Psoas muscle (tissue), 8 donors: ENCODE data around the gene ATP9B. TPM values are rescaled to one million over a fixed set of nuclear protein-coding genes. Genes with fewer than 3 reads are reported as not detected.

Experiments used
- ATAC-seq, 4 donors: fragments of 200-7000 bp; cut with Tn5 transposase; one replicate each; pipeline ENCODE4 v1.9.1; 2020; ENCODE audit warnings: moderate library complexity in 3 of 4, mild to moderate bottlenecking in 2 of 4
- DNase-seq, 2 donors: peaks; one replicate each; pipeline ENCODE4 v3.0.0-alpha.2; 2020
- H3K27ac ChIP-seq: fragments of 200-600 bp; one replicate; pipeline ENCODE4 v1.8.0; 2022
- H3K27me3 ChIP-seq, 3 donors: fragments of 200-600 bp in 1 of 3; one replicate each; pipeline versions ENCODE4 v1.6.1 to v1.8.0; 2013 to 2022; ENCODE audit warnings: low read length in 2 of 3, mild to moderate bottlenecking in 2 of 3, moderate library complexity in 1 of 3; ENCODE audit not compliant: insufficient read depth in 3 of 3
- H3K36me3 ChIP-seq, 2 donors: fragments of 200-600 bp in 1 of 2; one replicate each; pipeline versions ENCODE4 v1.6.1 to v1.8.0; 2013 to 2022; ENCODE audit warnings: low read depth in 1 of 2, mild to moderate bottlenecking in 1 of 2, moderate library complexity in 1 of 2; ENCODE audit not compliant: insufficient read depth in 1 of 2
- H3K4me1 ChIP-seq: fragments of 200-600 bp; one replicate; pipeline ENCODE4 v1.8.0; 2022
- H3K4me3 ChIP-seq: fragments of 200-600 bp; one replicate; pipeline ENCODE4 v1.8.0; 2022; ENCODE audit warnings: mild to moderate bottlenecking
- H3K9me3 ChIP-seq: fragments of 200-600 bp; one replicate; pipeline ENCODE4 v1.8.0; 2022
- CTCF ChIP-seq: fragments of 200-600 bp; IDR thresholded peaks from one replicate; pipeline ENCODE4 v1.8.0; 2022; ENCODE audit warnings: antibody characterized with exemption
- WGBS, 3 donors: extraction: QIAGEN DNeasy Blood & Tissue Kit; methylation state at CpG; one replicate each; pipeline versions ENCODE4 v1.1.6 to v1.1.7; 2013; 5-methylcytosine and 5-hydroxymethylcytosine counted together
- intact Hi-C, 2 donors: fragments of 100-400 bp; cut with DNase I; formaldehyde crosslinking; loops; one replicate each; pipeline versions ENCODE4 v1.11.0 to v1.14.2; 2022
- polyA plus RNA-seq, 3 donors: library from polyadenylated mRNA; stranded (reverse); fragments of 200-250 nt; gene quantifications; one replicate each; pipeline ENCODE4 v1.2.3, GENCODE V29; 2013
- total RNA-seq, 4 donors: library from RNA; stranded (reverse); fragmentation: NEBNext Ultra II Directional in 2 of 4; extraction: Animal tissue kit (Norgen Biotek cat#: 25700) in 2 of 4; gene quantifications; one replicate each; pipeline versions ENCODE4 v1.2.1 to v1.2.4, GENCODE V29; 2021 to 2023
- donor health status: healthy with polysubstance abuse.
- donor health status: DM: no; HTN: no; CAD: no; lungs with moderate emphysema.
- donor health status: Bipolar disorder and iron deficiency.
- donor health status: healthy.
- donor health status: DM: yes; HTN: yes; CAD: no.
- donor health status: DM: no; HTN: no; CAD: no.
- donor health status: DM: no; HTN: no; CAD: no.
- donor health status: DM: yes; HTN: yes; CAD: no.

The ATP9B gene
- total and polyA plus RNA-seq, 7 donors = 5.0 to 22.1 (median 9.8) TPM

- intact Hi-C loops = loop anchor here in 1 of 2 donors (10.0 kb wide), 2 partner anchors 175 to 255 kb away; partner anchors contain the start of gene ATP9B
- no peak for DNase-seq
Measured at GRCh38 chr18:79239631-79240030, 170.4 kb downstream of the ATP9B start.

GRCh38 chr18:79241755-79242154 lies 172.6 kb downstream of the ATP9B start:
- H3K4me3 ChIP-seq = no peak overlapping the region
- 84 to 88% (median 87%) methylated on average over 8 of the region's 8 CpGs for WGBS, 3 donors
- ATAC-seq (no peak), DNase-seq (no peak)
- H3K27me3 ChIP-seq = no peaks in the 10 kb centered on the region
- H3K9me3 ChIP-seq = no peaks in the 10 kb centered on the region
- H3K4me1 ChIP-seq = peaks cover 17% of the 10 kb centered on the region
- no peaks in the 10 kb centered on the region for H3K36me3 ChIP-seq
- intact Hi-C loops = loop anchor here in 1 of 2 donors (10.0 kb wide), 2 partner anchors 177 to 257 kb away; partner anchors contain the start of gene ATP9B
- no peak for TF ChIP-seq CTCF
- no peak overlapping the region for H3K27ac ChIP-seq

More at GRCh38 chr18:79239631-79240030, 170.4 kb downstream of the ATP9B start:
- H3K4me1 ChIP-seq = peaks cover 12% of the 10 kb centered on the region
- H3K4me3 ChIP-seq = no peak overlapping the region
- H3K9me3 ChIP-seq = no peaks in the 10 kb centered on the region
- no peak for ATAC-seq
- H3K27ac ChIP-seq = no peak overlapping the region
- WGBS, 3 donors = 95 to 96% (median 95%) methylated on average over 12 of the region's 12 CpGs
- no peak for TF ChIP-seq CTCF
- no peaks in the 10 kb centered on the region for H3K27me3 ChIP-seq
- H3K36me3 ChIP-seq = no peaks in the 10 kb centered on the region

GRCh38 chr18:79242246-79242645 lies 173.1 kb downstream of the ATP9B start:
- no peak for TF ChIP-seq CTCF
- intact Hi-C loops = loop anchor here in 1 of 2 donors (10.0 kb wide), 2 partner anchors 177 to 257 kb away; partner anchors contain the start of gene ATP9B
- no peaks in the 10 kb centered on the region for H3K9me3 ChIP-seq
- no peak for DNase-seq
- peaks cover 17% of the 10 kb centered on the region for H3K4me1 ChIP-seq
- no peak for ATAC-seq
- H3K27ac ChIP-seq = no peak overlapping the region
- WGBS, 3 donors = 71 to 82% (median 75%) methylated on average over 5 of the region's 5 CpGs
- no peaks in the 10 kb centered on the region for H3K36me3 ChIP-seq
- H3K4me3 ChIP-seq = no peak overlapping the region
- H3K27me3 ChIP-seq = no peaks in the 10 kb centered on the region

- no peak for TF ChIP-seq CTCF
- Histone ChIP-seq H3K4me1 (peaks cover 17% of the 10 kb centered on the region), H3K4me3 (no peak overlapping the region), H3K36me3 (no peaks in the 10 kb centered on the region), H3K27me3 (no peaks in the 10 kb centered on the region), H3K9me3 (no peaks in the 10 kb centered on the region), H3K27ac (no peak overlapping the region)
- ATAC-seq = no peak
- 94 to 95% (median 94%) methylated on average over 22 to 23 of the region's 23 CpGs for WGBS, 3 donors
- intact Hi-C loops = loop anchor here in 1 of 2 donors (2.0 to 10.0 kb wide), 3 partner anchors 181 to 371 kb away; partner anchors contain the start of gene ATP9B
- no peak for DNase-seq
Measured at GRCh38 chr18:79245517-79246001, 176.4 kb downstream of the ATP9B start.
